Fibroblast of skin of left biceps (primary cell): ENCODE measurements around the gene TMEM204.

Source experiments
- DNase-seq, 2 experiments: peaks; one replicate each; pipeline ENCODE4 v3.0.0-alpha.2; 2013; ENCODE audit warnings: low read depth in 2 of 2

Gene TMEM204

DNA sequence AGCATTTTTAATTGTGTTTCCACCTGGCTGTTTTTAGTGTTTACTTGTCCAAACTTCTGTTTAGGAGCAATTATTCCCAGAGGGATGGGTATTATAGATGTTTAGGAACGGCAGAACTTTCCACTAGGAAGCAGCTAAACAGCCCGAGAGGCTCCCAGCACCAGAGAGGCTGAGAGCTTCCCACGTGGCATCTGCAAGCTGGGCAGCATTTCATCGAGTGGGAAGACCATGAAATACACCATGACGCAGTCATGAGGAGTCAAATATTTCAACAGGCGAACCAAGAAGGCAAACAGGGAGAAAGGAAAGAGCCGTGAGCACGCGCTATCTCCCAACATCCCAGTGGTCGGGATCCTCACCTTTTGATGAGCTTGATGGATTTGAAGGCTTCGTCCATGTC, 24.1 kb downstream of the TMEM204 start:
- no peak for DNase-seq

DNA sequence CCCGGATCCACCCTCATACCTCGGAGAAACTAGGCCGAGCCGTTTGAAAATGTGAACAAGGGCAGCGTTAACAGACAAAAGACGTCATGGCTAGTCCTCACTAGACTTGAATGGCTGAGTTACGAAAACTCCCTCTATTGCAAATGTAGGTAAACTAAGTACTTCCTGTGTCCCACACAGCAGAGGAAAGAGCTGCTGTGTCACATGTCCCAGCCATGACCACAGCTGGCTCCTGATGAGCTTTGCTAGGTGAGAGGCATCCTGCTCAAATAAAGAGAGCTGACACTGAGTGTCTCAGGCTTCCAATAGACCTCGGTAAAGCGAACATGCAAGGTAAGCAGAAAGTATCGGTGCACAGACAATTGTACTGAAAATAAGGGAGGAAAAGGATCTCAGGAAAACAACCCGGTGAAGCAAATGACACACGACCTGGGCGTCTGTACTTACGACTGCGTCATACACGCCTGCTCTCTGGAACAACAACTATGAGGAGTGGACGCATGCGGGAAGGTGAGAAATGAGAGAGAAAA, 26.0 kb downstream of the TMEM204 start:
- DNase-seq = no peak

DNA sequence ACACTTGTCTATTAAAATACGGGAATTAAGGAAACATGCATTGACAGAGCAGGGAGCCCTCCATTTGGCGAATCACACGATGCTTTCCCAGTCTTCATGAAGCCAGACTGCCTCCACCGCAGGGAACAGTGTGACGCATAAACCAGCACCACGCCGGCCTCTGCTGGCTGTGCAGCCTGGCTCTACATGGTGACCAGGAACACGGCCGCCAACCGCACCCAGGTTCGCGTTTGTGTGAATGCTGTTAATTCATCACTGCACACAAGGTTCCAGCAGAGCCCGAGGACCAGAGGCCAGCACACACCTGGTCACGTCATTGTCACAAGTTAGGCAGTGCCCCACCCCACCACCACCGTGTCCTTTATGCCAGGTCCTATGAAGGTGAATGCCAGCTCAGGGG, 26.7 kb downstream of the TMEM204 start:
- no peak for DNase-seq

DNA sequence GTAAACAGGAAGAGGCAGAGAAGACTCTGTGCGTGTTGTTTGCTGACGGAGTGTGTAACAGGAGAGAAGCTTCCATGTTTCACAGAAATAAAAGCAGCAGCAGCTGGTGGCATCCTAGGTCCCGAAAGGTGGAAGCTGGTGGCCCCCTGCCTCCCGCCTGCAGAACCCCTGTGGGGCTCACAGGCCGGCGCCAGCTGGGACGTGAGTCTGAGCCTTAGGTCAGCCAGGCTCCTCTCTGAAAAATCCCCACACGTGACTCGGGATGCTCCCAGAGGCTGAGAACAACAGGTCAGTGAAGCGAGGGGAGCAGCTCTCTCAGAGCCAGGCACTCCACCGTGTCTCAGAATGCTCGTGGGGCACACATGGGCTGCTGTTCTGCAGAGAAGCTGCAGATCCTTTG, 27.4 kb downstream of the TMEM204 start:
- no peak for DNase-seq

DNA sequence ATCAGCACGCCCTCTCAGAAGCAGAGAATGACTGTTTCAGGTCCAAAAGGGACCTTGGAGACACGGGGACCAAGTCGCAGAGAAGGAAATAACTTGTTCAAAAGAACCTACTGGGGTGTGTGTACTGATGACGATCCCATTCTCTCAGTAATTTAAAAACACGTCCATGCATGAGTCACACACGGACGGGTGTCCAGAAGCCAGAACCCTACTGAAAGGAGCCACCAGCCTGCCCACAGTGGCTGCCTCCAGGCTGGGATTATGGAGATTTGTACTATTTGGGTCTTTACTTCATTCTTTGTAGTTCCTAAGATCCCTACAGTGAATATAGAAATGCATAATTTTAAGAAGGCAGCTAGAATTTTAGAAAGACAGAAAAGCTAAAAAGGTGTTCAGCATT, 27.8 kb downstream of the TMEM204 start:
- no peak for DNase-seq

DNA sequence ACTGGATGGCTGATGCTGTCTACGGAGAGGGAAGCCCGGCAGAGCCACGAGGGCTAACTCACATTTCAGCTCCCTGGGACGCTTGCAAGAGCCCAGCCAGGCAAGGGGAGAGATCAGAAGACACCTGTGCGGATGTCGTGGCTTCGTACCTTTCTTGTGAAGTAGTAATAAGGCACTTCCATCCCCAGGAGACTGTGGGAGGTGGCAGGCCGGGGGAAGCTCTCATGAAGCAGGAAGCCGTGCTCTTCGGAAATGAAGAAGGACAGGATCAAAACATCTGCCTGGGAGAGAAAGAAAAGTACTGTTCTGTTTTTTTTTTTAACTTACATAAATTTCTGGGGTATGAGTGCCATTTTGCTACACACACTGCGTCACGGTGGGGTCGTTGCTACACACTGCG, 28.4 kb downstream of the TMEM204 start:
- no peak for DNase-seq

DNA sequence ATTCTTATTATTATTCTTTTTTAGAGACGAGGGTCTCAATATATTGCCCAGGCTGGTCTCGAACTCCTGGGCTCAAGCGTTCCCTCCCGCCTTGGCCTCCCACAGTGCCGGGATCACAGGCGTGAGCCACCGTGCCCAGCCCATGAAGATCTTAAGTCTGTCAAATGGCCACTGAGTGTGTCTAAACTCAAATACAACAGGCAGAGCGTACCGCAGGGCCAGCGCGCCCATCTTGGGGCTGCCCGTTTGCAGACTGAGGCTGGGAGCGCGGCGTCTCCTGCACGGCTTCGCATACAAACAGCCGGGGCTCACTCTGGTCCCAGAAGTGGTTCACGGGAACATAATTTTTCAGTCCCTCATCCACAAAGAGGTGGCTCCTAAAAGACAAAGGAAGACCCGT, 30.3 kb downstream of the TMEM204 start:
- no peak for DNase-seq

DNA sequence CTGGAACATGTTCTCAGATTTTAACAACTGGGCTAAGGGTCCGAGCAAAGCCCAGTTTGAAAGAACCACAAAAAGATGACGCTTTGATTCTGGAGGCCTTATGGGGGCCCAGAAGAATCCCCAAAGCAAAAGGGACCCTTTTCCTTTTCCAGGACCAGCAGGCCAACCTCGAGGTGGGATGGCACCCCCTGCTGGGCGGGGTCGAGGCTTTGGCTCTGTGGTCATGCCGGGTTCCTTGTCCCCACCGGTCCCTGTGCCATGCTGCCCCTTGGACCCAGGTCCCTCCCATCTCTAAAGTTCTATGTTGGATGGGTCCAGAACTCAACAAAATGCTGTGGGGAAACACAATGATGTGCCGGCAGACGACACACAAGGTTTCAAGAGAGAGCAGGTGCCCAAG, 30.9 kb downstream of the TMEM204 start:
- DNase-seq = no peak

DNA sequence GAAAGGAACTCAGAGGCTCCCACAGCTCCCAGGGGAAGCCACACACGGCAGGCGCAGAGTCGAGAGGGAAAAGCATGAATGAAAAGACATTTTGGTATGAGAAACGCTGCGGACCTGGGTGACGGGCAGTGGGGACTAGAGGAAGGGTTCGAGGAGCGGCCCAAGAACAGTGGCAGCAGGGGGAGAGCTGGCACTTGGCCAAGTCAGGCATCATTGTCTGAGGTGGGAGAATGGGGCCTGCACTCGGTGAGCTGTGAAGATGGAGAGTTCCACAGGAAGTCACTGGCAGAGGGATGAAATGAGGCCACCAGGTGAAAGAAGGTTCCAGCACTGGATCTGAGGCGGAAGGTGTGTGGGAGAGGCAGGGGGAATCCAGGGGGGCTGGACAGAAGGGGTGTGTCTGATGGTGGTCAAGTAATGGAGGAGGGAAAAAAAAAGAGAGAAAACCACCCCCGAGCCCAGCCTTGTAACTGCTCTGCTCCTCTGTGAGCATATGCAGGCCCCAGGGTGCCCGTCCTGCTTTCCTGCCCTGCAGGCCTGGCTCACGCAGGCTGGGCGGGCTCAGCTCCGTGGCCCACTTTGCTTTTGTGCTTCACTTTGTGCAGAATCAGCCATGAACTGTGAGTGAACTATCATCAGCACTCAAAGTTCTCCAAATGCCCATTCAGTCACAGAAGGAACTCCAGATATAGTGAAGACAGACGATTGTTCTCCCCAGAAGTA, 31.8 kb downstream of the TMEM204 start:
- no peak for DNase-seq

DNA sequence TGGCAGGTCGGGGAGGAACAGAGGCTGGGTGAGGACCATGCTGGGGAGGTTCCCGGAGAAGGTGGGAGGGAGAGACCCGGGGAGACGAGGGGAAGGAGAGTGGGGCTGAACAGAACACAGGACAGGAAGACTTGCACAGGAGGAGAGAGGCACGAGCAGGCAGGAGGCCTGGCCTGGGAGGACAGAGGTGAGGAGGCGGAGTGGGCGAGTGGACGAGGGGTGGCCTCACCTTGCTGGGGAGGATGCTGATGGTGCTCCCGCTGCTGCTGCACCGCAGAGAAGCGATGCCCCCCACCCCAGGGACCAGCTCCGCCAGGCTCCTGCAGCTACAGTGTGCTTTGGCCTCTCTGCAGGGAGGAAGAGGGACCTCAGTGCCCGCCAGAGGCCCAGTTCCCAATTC, 34.5 kb downstream of the TMEM204 start:
- DNase-seq = no peak

DNA sequence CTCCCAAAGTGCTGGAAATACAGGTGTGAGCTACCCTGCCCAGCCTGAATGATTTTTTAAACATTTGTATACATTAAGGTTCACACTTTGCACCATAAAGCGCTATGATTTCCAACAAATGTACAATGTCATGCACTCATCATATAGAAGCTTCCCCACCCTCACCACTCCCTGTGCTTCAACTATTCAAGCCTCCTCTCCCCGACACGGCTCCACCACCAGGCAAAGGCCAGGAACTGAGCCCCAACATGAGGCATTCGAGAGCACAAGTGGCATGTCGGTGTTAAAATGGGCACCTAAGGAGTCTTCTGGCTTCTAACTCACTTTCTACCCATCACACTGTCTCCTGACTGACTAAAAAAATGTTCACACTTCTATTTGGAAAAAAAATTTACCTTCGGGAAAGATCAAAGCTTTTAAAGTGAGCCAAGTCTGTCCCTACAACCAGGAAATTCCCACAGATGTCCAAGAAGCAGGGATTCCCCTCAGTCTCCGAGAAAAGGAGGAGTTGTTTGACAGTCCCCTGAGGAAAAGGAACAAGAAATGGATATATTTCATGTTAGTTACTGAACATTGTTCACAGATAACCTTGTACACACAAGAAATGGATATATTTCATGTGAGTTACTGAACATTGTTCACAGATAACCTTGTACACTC, 37.7 kb downstream of the TMEM204 start:
- no peak for DNase-seq

DNA sequence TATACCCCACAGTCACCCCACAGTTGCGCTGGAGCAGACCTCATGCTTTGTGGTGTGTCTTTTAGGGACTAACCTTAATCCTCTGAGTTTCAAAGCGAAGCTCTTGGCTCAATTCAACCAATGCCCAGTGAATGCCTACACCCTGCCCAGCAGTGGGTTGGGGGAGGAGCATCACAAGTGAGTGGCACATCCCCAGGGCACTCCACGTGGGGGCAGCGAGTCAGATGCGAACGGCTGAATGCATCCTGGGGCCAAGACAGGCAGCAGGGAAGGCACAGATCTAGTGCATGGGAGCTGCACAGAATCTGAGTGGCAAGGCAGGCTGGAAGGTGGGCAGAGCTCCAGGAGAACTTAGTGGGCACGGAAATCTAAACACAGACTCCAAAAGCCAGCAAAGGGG, 39.2 kb downstream of the TMEM204 start:
- DNase-seq = no peak

DNA sequence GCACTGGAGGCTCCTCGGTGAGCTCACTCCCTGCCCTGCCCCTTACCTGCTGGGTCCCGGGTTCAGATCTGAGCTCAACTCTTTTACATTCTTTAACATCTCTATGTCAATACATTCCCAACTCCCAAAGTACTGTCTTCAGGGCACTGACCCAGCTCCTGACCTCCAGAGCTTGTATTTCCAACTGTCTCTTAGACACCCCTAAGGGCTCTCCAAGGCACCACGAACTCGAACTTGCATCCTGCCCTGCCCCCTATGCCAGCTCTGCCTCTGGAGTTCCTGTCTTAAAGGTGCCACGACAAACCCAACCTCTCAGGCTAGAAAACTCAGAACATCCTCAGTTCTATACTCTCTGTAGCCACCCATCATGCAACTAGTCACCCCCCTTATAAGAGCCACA, 39.8 kb downstream of the TMEM204 start:
- DNase-seq = no peak

DNA sequence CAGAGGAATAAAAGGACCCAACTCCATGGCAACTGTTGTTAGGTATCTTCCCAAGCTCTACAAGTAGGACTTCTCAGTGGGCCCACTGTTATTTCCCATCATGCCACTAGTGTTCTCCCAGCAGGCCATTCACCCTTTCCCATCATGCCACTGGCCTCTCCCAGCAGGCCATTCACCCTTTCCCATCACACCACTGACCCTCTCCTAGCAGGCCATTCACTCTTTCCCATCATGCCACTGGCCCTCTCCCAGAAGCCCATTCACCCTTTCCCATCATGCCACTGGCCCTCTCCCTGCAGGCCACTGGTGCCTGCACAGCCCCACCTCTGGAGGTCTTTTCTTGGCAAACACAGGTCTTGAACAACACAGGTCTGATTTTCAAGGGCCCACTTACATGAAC, 42.1 kb downstream of the TMEM204 start:
- DNase-seq = no peak

DNA sequence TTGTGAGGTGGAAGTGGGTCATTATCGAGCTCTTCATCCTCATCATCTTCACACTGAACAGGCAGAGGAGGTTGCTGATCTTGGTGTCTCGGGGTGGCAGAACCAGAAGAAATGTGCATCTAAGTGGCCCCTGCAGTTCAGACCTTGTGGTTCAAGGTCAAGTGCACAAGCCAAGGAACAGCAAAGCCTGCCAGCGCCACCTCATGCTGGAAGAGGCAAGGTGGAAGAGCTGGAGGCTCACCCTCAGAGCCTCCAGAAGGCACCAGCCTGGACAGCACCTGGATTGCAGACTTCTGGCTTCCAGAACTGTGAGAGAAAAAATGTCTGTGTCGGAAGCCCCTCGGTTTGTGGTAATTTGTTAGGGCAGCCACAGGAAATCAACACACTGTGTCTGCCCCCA, 45.7 kb downstream of the TMEM204 start:
- no peak for DNase-seq

DNA sequence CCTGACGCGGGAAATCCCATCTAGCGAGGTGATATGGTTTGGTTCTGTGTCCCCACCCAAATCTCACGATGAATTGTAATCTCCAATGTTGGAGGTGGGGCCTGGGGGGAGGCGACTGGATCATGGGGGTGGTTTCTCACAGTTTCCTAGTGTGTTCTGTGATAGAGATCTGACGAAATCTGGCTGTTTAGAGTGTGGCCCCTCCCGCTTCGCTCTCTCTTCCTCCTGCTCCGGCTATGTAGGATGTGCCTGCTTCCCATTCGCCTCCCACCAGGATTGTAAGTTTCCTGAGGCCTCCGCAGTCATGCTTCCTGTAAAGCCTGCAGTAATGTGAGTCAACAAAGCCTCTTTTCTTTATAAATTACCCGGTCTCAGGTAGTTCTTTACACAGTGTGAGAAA, 46.8 kb downstream of the TMEM204 start:
- no peak for DNase-seq

DNA sequence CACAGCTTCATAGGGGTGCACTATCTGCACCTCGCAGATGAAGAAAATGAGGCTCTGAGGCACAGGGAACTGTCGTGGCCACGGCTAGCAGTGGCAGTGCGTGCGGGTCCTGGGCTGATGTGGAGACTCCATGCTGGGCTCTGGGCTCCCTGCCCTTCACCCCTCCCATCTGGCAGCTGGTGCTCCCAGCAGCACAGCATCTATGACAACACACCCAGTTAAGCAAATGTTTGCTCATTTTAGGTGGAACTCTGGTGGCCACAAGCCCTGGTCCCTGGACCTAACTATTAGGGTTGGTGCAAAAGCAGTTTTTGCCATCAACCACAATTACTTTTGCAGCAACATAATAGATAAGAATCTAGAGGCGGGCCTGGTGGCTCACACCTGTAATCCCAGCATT, 47.5 kb downstream of the TMEM204 start:
- no peak for DNase-seq

DNA sequence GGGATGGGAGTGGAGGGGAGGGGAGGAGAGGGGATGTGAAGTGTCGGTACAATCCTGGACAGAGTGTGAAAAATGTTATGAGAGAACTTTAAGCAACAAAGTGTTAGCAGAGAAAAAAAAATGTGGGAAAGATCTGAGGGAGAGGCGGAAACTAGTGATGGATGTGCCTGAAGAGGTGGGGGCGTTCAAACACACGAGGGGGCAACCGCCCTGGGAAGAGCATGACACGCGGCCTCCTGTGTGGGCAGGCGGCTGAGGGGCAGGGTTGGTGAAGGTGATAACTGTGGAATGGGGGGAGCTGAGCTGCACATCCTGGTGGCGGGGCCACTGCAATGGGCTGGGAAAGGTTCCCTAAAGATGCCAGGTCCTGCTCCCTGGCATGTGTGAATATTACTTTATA, 48.3 kb downstream of the TMEM204 start:
- DNase-seq = no peak

DNA sequence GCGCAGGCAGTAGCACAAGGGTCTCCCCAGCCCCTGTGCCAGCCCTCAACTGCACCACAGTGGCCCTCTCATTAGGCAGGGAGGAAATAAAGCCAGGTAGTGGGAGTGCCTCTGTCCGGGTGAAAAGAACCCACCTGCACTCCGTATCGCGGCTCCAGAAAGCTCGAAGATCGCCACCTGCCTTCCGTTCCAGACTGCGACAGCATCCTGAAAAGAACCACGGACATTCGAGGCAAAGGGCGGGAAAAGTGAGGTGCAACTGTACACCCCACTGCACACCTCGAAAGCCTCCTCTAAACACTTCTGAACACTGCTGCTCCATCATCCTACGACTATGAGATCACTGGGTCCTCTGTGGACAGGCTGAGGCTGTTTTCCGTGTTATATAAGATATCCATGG, 49.7 kb downstream of the TMEM204 start:
- DNase-seq = no peak

DNA sequence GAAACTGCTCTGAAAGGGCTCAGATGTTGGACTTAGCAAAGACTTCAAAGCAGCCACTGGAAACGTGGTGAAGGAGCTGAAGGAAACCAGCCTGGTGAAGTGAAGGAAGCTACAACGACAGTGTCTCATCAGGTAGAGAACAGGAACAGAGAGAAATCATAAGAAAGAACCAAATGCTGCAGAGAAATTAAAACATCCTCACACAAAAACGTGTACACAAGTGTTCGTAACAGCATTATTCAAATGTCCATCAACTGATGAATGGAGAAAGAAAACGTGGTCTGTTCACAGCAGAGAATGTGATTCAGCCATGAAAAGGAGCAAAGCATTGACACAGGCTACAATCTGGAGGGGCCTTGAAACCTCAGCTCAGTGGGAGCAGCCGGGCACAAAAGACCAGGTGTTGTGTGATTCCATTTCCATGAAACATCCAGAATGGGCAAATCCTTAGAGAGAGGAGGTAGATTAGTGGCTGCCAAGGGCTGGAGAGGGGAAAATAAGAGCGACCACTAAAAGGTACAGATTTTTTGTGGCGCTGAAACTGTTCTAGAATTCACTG, 51.5 kb downstream of the TMEM204 start:
- DNase-seq = no peak

DNA sequence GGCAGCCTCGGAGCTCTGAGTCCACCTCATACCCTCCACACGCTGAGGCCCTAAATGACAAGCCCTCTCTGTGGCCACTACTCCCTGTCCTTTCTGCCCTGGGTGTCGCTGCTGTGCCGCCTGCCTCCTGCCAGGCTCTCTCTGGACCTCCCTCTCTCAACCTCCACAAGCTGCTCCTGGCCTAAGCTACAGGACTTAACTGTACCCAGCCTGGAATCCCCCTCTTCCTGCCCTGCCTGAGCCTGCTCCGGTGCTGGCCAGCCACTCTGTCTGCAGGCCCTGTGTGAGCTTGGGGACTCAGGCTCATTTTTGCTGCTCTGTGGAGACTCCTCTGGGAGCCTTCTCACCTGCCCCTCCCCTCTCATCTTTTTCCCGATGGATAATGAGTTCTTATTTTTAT, 56.9 kb downstream of the TMEM204 start:
- DNase-seq = no peak

DNA sequence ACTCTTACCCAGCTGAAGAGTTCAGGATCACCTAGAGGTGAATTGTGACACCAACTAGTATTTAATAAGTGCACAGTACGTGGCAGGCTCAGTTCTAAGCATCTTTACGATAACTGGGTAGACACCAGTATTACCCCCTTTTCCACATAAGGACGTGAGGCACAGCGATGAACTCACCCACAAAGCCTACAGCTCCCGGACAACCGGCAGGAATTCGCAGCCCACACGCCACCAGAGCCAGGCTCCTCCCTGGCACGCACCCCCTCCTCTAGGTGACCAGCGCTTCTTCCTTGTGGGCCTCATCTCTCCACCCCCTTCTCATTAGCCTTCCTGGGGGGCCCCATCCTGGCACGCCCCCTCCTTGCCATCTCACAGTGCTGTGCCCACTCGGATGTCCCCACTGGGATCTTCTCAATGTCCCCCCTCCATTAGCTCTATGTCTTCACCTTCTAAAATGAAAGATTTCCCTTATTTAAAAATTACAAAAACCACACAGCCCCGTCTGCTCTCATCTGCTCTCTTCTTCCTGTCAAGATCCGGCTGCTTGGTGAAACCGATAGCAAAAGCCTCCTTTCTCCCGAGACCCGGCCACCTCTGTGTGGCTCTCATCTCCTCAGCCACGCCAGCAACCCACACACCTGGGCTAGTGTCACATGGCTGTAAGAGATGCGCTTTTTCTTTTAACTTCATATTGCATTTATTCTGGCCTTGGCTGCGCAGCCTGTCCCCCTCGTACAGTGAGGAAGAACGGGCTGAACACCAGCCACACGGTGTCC, 57.7 kb downstream of the TMEM204 start:
- no peak for DNase-seq

DNA sequence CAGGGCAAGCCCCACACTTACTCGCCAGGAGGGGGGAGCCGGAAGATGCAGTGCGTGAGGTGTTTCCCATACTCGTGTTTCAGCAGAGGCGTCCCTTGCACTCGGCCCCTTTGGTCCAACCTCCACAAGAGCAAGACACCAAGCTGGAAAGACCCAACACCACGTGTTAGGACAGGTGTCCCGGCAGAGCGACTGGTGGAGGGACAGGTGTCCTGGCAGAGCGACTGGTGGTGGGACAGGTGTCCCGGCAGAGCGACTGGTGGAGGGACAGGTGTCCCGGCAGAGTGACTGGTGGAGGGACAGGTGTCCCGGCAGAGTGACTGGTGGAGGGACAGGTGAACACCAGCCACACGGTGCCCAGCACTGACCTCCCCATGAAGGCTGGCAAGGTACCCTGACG, 59.0 kb downstream of the TMEM204 start:
- DNase-seq = no peak
